Erythroblast (primary cell): ENCODE results near the gene OR12D2.

ENCODE experiments used
- GATA1 ChIP-seq: IDR thresholded peaks from 2 replicates; pipeline ENCODE4 v1.6.1; 2011; ENCODE audit warnings: low read depth, mild to moderate bottlenecking, control low read depth, low read length, moderate library complexity
- POLR2A ChIP-seq: IDR thresholded peaks from 2 replicates; pipeline ENCODE4 v1.6.1; 2011; ENCODE audit warnings: mild to moderate bottlenecking, low read length

- no peak for TF ChIP-seq POLR2A
- TF ChIP-seq GATA1: no peak
These were observed 29.6 kb downstream of the OR12D2 start for GRCh38 chr6:29425075-29425474.
